K562 (cell line): Measurements from ENCODE around the gene SEMA3F. TPM values are rescaled to one million over a fixed set of nuclear protein-coding genes. Genes with fewer than 3 reads are reported as not detected.
A peak's percentile ranks its signal among the peaks of the same experiment; 100 is the strongest.

ENCODE experiments used
- ZBED1 ChIP-seq: IDR thresholded peaks from 2 replicates; pipeline ENCODE4 v1.6.1; 2014
- microRNA counts: library from miRNA; unstranded; fragments of <30 nt; microRNA quantifications from one replicate; lab custom pipeline; 2016
- microRNA-seq: library from miRNA; unstranded; fragments of <30 nt; microRNA quantifications from one replicate; pipeline ENCODE4, GENCODE V29; 2018; ENCODE audit warnings: borderline microRNAs expressed
- polyA plus RNA-seq, 8 experiments: library from polyadenylated mRNA; depleted of rRNA in 4 of 8; stranded (reverse) in 5 of 8; unstranded in 3 of 8; fragments of >200 nt; fragmentation: Nextera tagmentation in 2 of 8; fragmentation: Illumina TruSeq in 1 of 8; extraction: Ambion mirVana in 2 of 8; extraction: Trizol in 1 of 8; gene quantifications; 2 replicates each; pipeline versions ENCODE4 v1.2.1 to v1.2.3, GENCODE V29; 2011 to 2014; ENCODE audit warnings: inconsistent platforms in 1 of 8, missing spikeins in 1 of 8
- small RNA-seq: library from RNA; depleted of rRNA; stranded (forward); fragments of <200 nt; gene quantifications from one replicate; pipeline ENCODE3, GENCODE V24; 2014
- total RNA-seq, 7 experiments: library from RNA; depleted of rRNA in 6 of 7; stranded (reverse); fragments of >200 nt in 6 of 7; fragmentation: Illumina TruSeq in 2 of 7; extraction: Trizol in 2 of 7; gene quantifications; 2 replicates each; pipeline versions ENCODE4 v1.2.1 to v1.2.3, GENCODE V29; 2011 to 2021; ENCODE audit warnings: low replicate concordance in 1 of 7

The SEMA3F gene
- total and polyA plus RNA-seq, 9 of the 15 experiments (the other 6 are each of a cell fraction or from before 2014, with no cell fraction given) = 0.58 to 3.0 (median 2.0) TPM; not detected in 2

GRCh38 chr3:50238549-50239026, 83.5 kb downstream of the SEMA3F start (continued):
- no peak for TF ChIP-seq ZBED1
- TF ChIP-seq, all 486 proteins: peak for 0

MicroRNAs within 50 kb of the gene (microRNA counts, 767-probe panel; counts per million panel counts)
- microRNA hsa-miR-566 (lab: Ali Mortazavi, UCI) = 1,510 counts per million, percentile 37 among the panel's probes with 10 or more counts

Small RNA genes within 50 kb of the gene (microRNA-seq; reads per million reads assigned to microRNA genes)
- gene MIR566 = not detected
- gene MIR5787 = not detected

Small RNA genes within 50 kb of the gene (small RNA-seq; reads per million reads assigned to genes)
- gene MIR566 = not detected
- gene MIR5787 = not detected

Other genes starting within 250 kb of the SEMA3F start
Only the 7 nearest of the 19 such genes appear.
- gene RBM5, start 66.4 kb upstream of the SEMA3F start, total RNA-seq (2014; rRNA removed) = 61.3 and 108 TPM in 2 replicates
- 92.5 and 100.0 TPM in 2 replicates for gene RBM5, start 66.4 kb upstream of the SEMA3F start, total RNA-seq (2014; rRNA removed; fragmentation: Illumina TruSeq; extraction: Trizol)
- 87.9 and 90.2 TPM in 2 replicates for gene RBM5, start 66.4 kb upstream of the SEMA3F start, total RNA-seq (2015; rRNA removed; fragmentation: Illumina TruSeq; extraction: Trizol)
- gene RBM5, start 66.4 kb upstream of the SEMA3F start, total RNA-seq (2021) = 58.4 and 61.3 TPM in 2 replicates
- 153 and 187 TPM in 2 replicates for gene RBM5, start 66.4 kb upstream of the SEMA3F start, polyA plus RNA-seq (2011; rRNA removed)
- 75.7 and 86.1 TPM in 2 replicates for gene RBM5, start 66.4 kb upstream of the SEMA3F start, polyA plus RNA-seq (2014; fragmentation: Illumina TruSeq; extraction: Trizol)
- gene RBM5, start 66.4 kb upstream of the SEMA3F start, polyA plus RNA-seq (2014; fragmentation: Nextera tagmentation; extraction: Ambion mirVana) = 10 to 100 TPM; 24.5 to 53.3 TPM
- 81.6 and 87.8 TPM in 2 replicates for gene RBM5, start 66.4 kb upstream of the SEMA3F start, polyA plus RNA-seq (2014; rRNA removed)
- not detected in 2 replicates for gene GNAT1, start 36.3 kb downstream of the SEMA3F start, total RNA-seq (2014; rRNA removed)
- not detected in 2 replicates for gene GNAT1, start 36.3 kb downstream of the SEMA3F start, total RNA-seq (2014; rRNA removed; fragmentation: Illumina TruSeq; extraction: Trizol)
- not detected in 2 replicates for gene GNAT1, start 36.3 kb downstream of the SEMA3F start, total RNA-seq (2015; rRNA removed; fragmentation: Illumina TruSeq; extraction: Trizol)
- not detected in 2 replicates for gene GNAT1, start 36.3 kb downstream of the SEMA3F start, total RNA-seq (2021)
- not detected in 2 replicates for gene GNAT1, start 36.3 kb downstream of the SEMA3F start, polyA plus RNA-seq (2011; rRNA removed)
- gene GNAT1, start 36.3 kb downstream of the SEMA3F start, polyA plus RNA-seq (2014; fragmentation: Illumina TruSeq; extraction: Trizol) = not detected in 2 replicates
- not detected for gene GNAT1, start 36.3 kb downstream of the SEMA3F start, polyA plus RNA-seq (2014; fragmentation: Nextera tagmentation; extraction: Ambion mirVana)
- not detected in 2 replicates for gene GNAT1, start 36.3 kb downstream of the SEMA3F start, polyA plus RNA-seq (2014; rRNA removed)
- 0.09 TPM in 1 of 2 replicates, not detected in the other for gene SLC38A3, start 49.9 kb downstream of the SEMA3F start, total RNA-seq (2014; rRNA removed)
- gene SLC38A3, start 49.9 kb downstream of the SEMA3F start, total RNA-seq (2014; rRNA removed; fragmentation: Illumina TruSeq; extraction: Trizol) = not detected in 2 replicates
- not detected in 2 replicates for gene SLC38A3, start 49.9 kb downstream of the SEMA3F start, total RNA-seq (2015; rRNA removed; fragmentation: Illumina TruSeq; extraction: Trizol)
- gene SLC38A3, start 49.9 kb downstream of the SEMA3F start, total RNA-seq (2021) = 0.16 and 0.27 TPM in 2 replicates
- gene SLC38A3, start 49.9 kb downstream of the SEMA3F start, polyA plus RNA-seq (2011; rRNA removed) = 0.38 and 0.66 TPM in 2 replicates
- not detected in 2 replicates for gene SLC38A3, start 49.9 kb downstream of the SEMA3F start, polyA plus RNA-seq (2014; fragmentation: Illumina TruSeq; extraction: Trizol)
- gene SLC38A3, start 49.9 kb downstream of the SEMA3F start, polyA plus RNA-seq (2014; fragmentation: Nextera tagmentation; extraction: Ambion mirVana) = not detected
- gene SLC38A3, start 49.9 kb downstream of the SEMA3F start, polyA plus RNA-seq (2014; rRNA removed) = not detected in 2 replicates
- gene GNAI2, start 80.9 kb downstream of the SEMA3F start, total RNA-seq (2014; rRNA removed) = 41.0 and 53.8 TPM in 2 replicates
- gene GNAI2, start 80.9 kb downstream of the SEMA3F start, total RNA-seq (2014; rRNA removed; fragmentation: Illumina TruSeq; extraction: Trizol) = 18.6 and 19.5 TPM in 2 replicates
- gene GNAI2, start 80.9 kb downstream of the SEMA3F start, total RNA-seq (2015; rRNA removed; fragmentation: Illumina TruSeq; extraction: Trizol) = 41.1 and 42.7 TPM in 2 replicates
- gene GNAI2, start 80.9 kb downstream of the SEMA3F start, total RNA-seq (2021) = 55.4 and 60.5 TPM in 2 replicates
- gene GNAI2, start 80.9 kb downstream of the SEMA3F start, polyA plus RNA-seq (2011; rRNA removed) = 72.2 and 172 TPM in 2 replicates
- gene GNAI2, start 80.9 kb downstream of the SEMA3F start, polyA plus RNA-seq (2014; fragmentation: Illumina TruSeq; extraction: Trizol) = 49.3 and 56.1 TPM in 2 replicates
- gene GNAI2, start 80.9 kb downstream of the SEMA3F start, polyA plus RNA-seq (2014; fragmentation: Nextera tagmentation; extraction: Ambion mirVana) = 1 to 10 TPM; 1.1 to 2.5 TPM
- gene GNAI2, start 80.9 kb downstream of the SEMA3F start, polyA plus RNA-seq (2014; rRNA removed) = 41.4 and 51.2 TPM in 2 replicates
- 0.82 and 1.1 TPM in 2 replicates for gene SEMA3B, start 113.8 kb downstream of the SEMA3F start, total RNA-seq (2014; rRNA removed)
- gene SEMA3B, start 113.8 kb downstream of the SEMA3F start, total RNA-seq (2014; rRNA removed; fragmentation: Illumina TruSeq; extraction: Trizol) = 0.13 and 0.18 TPM in 2 replicates
- 0.29 and 0.30 TPM in 2 replicates for gene SEMA3B, start 113.8 kb downstream of the SEMA3F start, total RNA-seq (2015; rRNA removed; fragmentation: Illumina TruSeq; extraction: Trizol)
- 1.8 and 2.2 TPM in 2 replicates for gene SEMA3B, start 113.8 kb downstream of the SEMA3F start, total RNA-seq (2021)
- 1.3 and 2.5 TPM in 2 replicates for gene SEMA3B, start 113.8 kb downstream of the SEMA3F start, polyA plus RNA-seq (2011; rRNA removed)
- gene SEMA3B, start 113.8 kb downstream of the SEMA3F start, polyA plus RNA-seq (2014; fragmentation: Illumina TruSeq; extraction: Trizol) = 0.27 and 0.37 TPM in 2 replicates
- under 1 TPM in 1 of 2 experiments, not detected in 1; 0.03 TPM for gene SEMA3B, start 113.8 kb downstream of the SEMA3F start, polyA plus RNA-seq (2014; fragmentation: Nextera tagmentation; extraction: Ambion mirVana)
- 1.7 and 2.3 TPM in 2 replicates for gene SEMA3B, start 113.8 kb downstream of the SEMA3F start, polyA plus RNA-seq (2014; rRNA removed)
- gene LSMEM2, start 123.8 kb downstream of the SEMA3F start, total RNA-seq (2014; rRNA removed) = not detected in 2 replicates
- not detected in 2 replicates for gene LSMEM2, start 123.8 kb downstream of the SEMA3F start, total RNA-seq (2014; rRNA removed; fragmentation: Illumina TruSeq; extraction: Trizol)
- not detected in 2 replicates for gene LSMEM2, start 123.8 kb downstream of the SEMA3F start, total RNA-seq (2015; rRNA removed; fragmentation: Illumina TruSeq; extraction: Trizol)
- gene LSMEM2, start 123.8 kb downstream of the SEMA3F start, total RNA-seq (2021) = not detected in 2 replicates
- not detected in 2 replicates for gene LSMEM2, start 123.8 kb downstream of the SEMA3F start, polyA plus RNA-seq (2011; rRNA removed)
- gene LSMEM2, start 123.8 kb downstream of the SEMA3F start, polyA plus RNA-seq (2014; fragmentation: Illumina TruSeq; extraction: Trizol) = not detected in 2 replicates
- not detected for gene LSMEM2, start 123.8 kb downstream of the SEMA3F start, polyA plus RNA-seq (2014; fragmentation: Nextera tagmentation; extraction: Ambion mirVana)
- gene LSMEM2, start 123.8 kb downstream of the SEMA3F start, polyA plus RNA-seq (2014; rRNA removed) = not detected in 2 replicates
- gene IFRD2, start 137.1 kb downstream of the SEMA3F start, total RNA-seq (2014; rRNA removed) = 75.1 and 91.2 TPM in 2 replicates
- gene IFRD2, start 137.1 kb downstream of the SEMA3F start, total RNA-seq (2014; rRNA removed; fragmentation: Illumina TruSeq; extraction: Trizol) = 31.2 and 42.6 TPM in 2 replicates
- gene IFRD2, start 137.1 kb downstream of the SEMA3F start, total RNA-seq (2015; rRNA removed; fragmentation: Illumina TruSeq; extraction: Trizol) = 54.4 and 57.2 TPM in 2 replicates
- gene IFRD2, start 137.1 kb downstream of the SEMA3F start, total RNA-seq (2021) = 115 and 116 TPM in 2 replicates
- 44.6 and 56.2 TPM in 2 replicates for gene IFRD2, start 137.1 kb downstream of the SEMA3F start, polyA plus RNA-seq (2011; rRNA removed)
- gene IFRD2, start 137.1 kb downstream of the SEMA3F start, polyA plus RNA-seq (2014; fragmentation: Illumina TruSeq; extraction: Trizol) = 52.8 and 58.1 TPM in 2 replicates
- 10 to 100 TPM; 30.5 to 41.0 TPM for gene IFRD2, start 137.1 kb downstream of the SEMA3F start, polyA plus RNA-seq (2014; fragmentation: Nextera tagmentation; extraction: Ambion mirVana)
- 79.9 and 91.5 TPM in 2 replicates for gene IFRD2, start 137.1 kb downstream of the SEMA3F start, polyA plus RNA-seq (2014; rRNA removed)